Mesenchymal stem cell (in vitro differentiated cells and primary cell): ENCODE data around the gene KIF13A.

Source experiments
- DNase-seq: peaks from one replicate; pipeline ENCODE4 v3.0.0-alpha.2; 2013
- H2AFZ ChIP-seq: one replicate; pipeline ENCODE4 v1.6.1; 2013; ENCODE audit warnings: low read depth, mild to moderate bottlenecking, control low read depth, inconsistent platforms, low read length, moderate library complexity
- H2AK5ac ChIP-seq: 2 replicates; pipeline ENCODE4 v1.6.1; 2013; ENCODE audit warnings: low read length, moderate library complexity, mild to moderate bottlenecking, inconsistent platforms; ENCODE audit not compliant: severe bottlenecking
- H2BK120ac ChIP-seq: one replicate; pipeline ENCODE4 v1.6.1; 2013; ENCODE audit warnings: low read depth, mild to moderate bottlenecking, inconsistent platforms, low read length, moderate library complexity
- H2BK12ac ChIP-seq, 2 experiments: one replicate each; pipeline ENCODE4 v1.6.1; 2013; ENCODE audit warnings: inconsistent platforms in 2 of 2, low read length in 2 of 2, mild to moderate bottlenecking in 2 of 2, moderate library complexity in 2 of 2, control low read depth in 1 of 2
- H2BK15ac ChIP-seq: one replicate; pipeline ENCODE4 v1.6.1; 2013; ENCODE audit warnings: mild to moderate bottlenecking, low read depth, inconsistent platforms; ENCODE audit not compliant: poor library complexity, severe bottlenecking
- H2BK5ac ChIP-seq: 2 replicates; pipeline ENCODE4 v1.6.1; 2013; ENCODE audit warnings: low read depth, mild to moderate bottlenecking, low read length, control low read depth, inconsistent platforms; ENCODE audit not compliant: poor library complexity, severe bottlenecking
- H3K14ac ChIP-seq, 2 experiments: one replicate each; pipeline ENCODE4 v1.6.1; 2013; ENCODE audit warnings: inconsistent platforms in 2 of 2, low read length in 2 of 2, control low read depth in 1 of 2, mild to moderate bottlenecking in 1 of 2, moderate library complexity in 1 of 2
- H3K18ac ChIP-seq, 2 experiments: one replicate each; pipeline ENCODE4 v1.6.1; 2013; ENCODE audit warnings: inconsistent platforms in 2 of 2, low read length in 2 of 2, control low read depth in 1 of 2, low read depth in 1 of 2, mild to moderate bottlenecking in 1 of 2
- H3K23ac ChIP-seq, 2 experiments: one replicate each; pipeline ENCODE4 v1.6.1; 2013; ENCODE audit warnings: inconsistent platforms in 2 of 2, low read length in 2 of 2, mild to moderate bottlenecking in 2 of 2, moderate library complexity in 2 of 2, control low read depth in 1 of 2
- H3K27ac ChIP-seq: 2 replicates; pipeline ENCODE4 v1.5.1; 2013; ENCODE audit warnings: mild to moderate bottlenecking, moderate library complexity, low read length, control low read depth, inconsistent platforms; ENCODE audit not compliant: poor library complexity, severe bottlenecking
- H3K27me3 ChIP-seq, 2 experiments: 2 replicates each; pipeline versions ENCODE4 v1.6.1 to v1.7.0; 2013; ENCODE audit warnings: low read length in 2 of 2, mild to moderate bottlenecking in 2 of 2, moderate library complexity in 2 of 2, control low read depth in 1 of 2, inconsistent platforms in 1 of 2; ENCODE audit not compliant: control insufficient read depth in 1 of 2, insufficient read depth in 1 of 2
- H3K36me3 ChIP-seq, 2 experiments: 2 replicates each; pipeline versions ENCODE4 v1.6.1 to v1.7.0; 2013; ENCODE audit warnings: low read length in 2 of 2, control low read depth in 1 of 2, inconsistent platforms in 1 of 2, low read depth in 1 of 2, mild to moderate bottlenecking in 1 of 2; ENCODE audit not compliant: insufficient read depth in 2 of 2, control insufficient read depth in 1 of 2
- H3K4ac ChIP-seq, 2 experiments: one replicate each; pipeline ENCODE4 v1.6.1; 2013; ENCODE audit warnings: inconsistent platforms in 2 of 2, low read length in 2 of 2, mild to moderate bottlenecking in 2 of 2, moderate library complexity in 2 of 2, control low read depth in 1 of 2, low read depth in 1 of 2
- H3K4me1 ChIP-seq: 2 replicates; pipeline ENCODE4 v1.6.1; 2013; ENCODE audit warnings: low read depth, low read length, control low read depth; ENCODE audit not compliant: control insufficient read depth, insufficient read depth
- H3K4me2 ChIP-seq: 2 replicates; pipeline ENCODE4 v1.6.1; 2013; ENCODE audit warnings: low read length, mild to moderate bottlenecking, inconsistent platforms; ENCODE audit not compliant: poor library complexity, severe bottlenecking
- H3K4me3 ChIP-seq, 2 experiments: 2 replicates each; pipeline versions ENCODE4 v1.5.1 to v1.7.0; 2013; ENCODE audit warnings: low read length in 2 of 2, mild to moderate bottlenecking in 2 of 2, control low read depth in 1 of 2, low read depth in 1 of 2; ENCODE audit not compliant: insufficient read depth in 1 of 2
- H3K79me1 ChIP-seq: replicated peaks from 2 replicates; pipeline ENCODE4 v1.6.1; 2013; ENCODE audit warnings: mild to moderate bottlenecking, control low read depth, low read length, inconsistent platforms; ENCODE audit not compliant: poor library complexity, severe bottlenecking
- H3K9ac ChIP-seq: 2 replicates; pipeline ENCODE4 v1.7.0; 2013; ENCODE audit warnings: mild to moderate bottlenecking, low read length, moderate library complexity
- H3K9me3 ChIP-seq: 2 replicates; pipeline ENCODE4 v1.7.0; 2013; ENCODE audit warnings: mild to moderate bottlenecking, low read length; ENCODE audit not compliant: control insufficient read depth
- H4K8ac ChIP-seq: one replicate; pipeline ENCODE4 v1.6.1; 2013; ENCODE audit warnings: inconsistent platforms, mild to moderate bottlenecking, low read length, moderate library complexity
- H4K91ac ChIP-seq: one replicate; pipeline ENCODE4 v1.6.1; 2013; ENCODE audit warnings: mild to moderate bottlenecking, low read length, inconsistent platforms
- WGBS: methylation state at CpG from one replicate; pipeline ENCODE4 v1.1.7; 2013; ENCODE audit warnings: mixed read lengths; 5-methylcytosine and 5-hydroxymethylcytosine counted together

KIF13A gene

GRCh38 chr6:17886891-17887290 lies 100.5 kb downstream of the KIF13A start:
- Histone ChIP-seq H2BK15ac (no peak overlapping the region), H3K4me1 (no peaks in the 10 kb centered on the region), H3K4me3 (no peak overlapping the region), H2AK5ac (no peak overlapping the region), H3K9me3 (peaks cover 5% of the 10 kb centered on the region), H3K4ac (no peak overlapping the region), H4K91ac (no peak overlapping the region), H3K9ac (no peak overlapping the region), H4K8ac (no peak overlapping the region), H3K18ac (no peak overlapping the region), H3K23ac (no peak overlapping the region), H3K14ac (no peak overlapping the region), H2BK120ac (no peak overlapping the region), H2BK12ac (no peak overlapping the region), H3K27me3 (no peaks in the 10 kb centered on the region), H2AFZ (no peak overlapping the region), H3K79me1 (peaks cover 16% of the 10 kb centered on the region), H3K27ac (no peak overlapping the region), H2BK5ac (no peak overlapping the region), H3K4me2 (no peak overlapping the region), H3K36me3 (peaks cover 0 to 19% of the 10 kb centered on the region in 2 experiments)
- 100% methylated on average over 1 of the region's 1 CpG for WGBS
- DNase-seq, result no peak

- Histone ChIP-seq H3K9me3 (no peaks in the 10 kb centered on the region), H3K14ac (peak overlapping the region in 1 of 2 experiments; percentile 3), H3K4me3 (no peak overlapping the region), H2BK15ac (no peak overlapping the region), H3K23ac (no peak overlapping the region), H3K27me3 (no peaks in the 10 kb centered on the region), H4K91ac (no peak overlapping the region), H2BK12ac (no peak overlapping the region), H2BK5ac (no peak overlapping the region), H3K27ac (no peak overlapping the region), H3K18ac (no peak overlapping the region), H2AK5ac (no peak overlapping the region), H3K79me1 (peaks cover 15% of the 10 kb centered on the region), H3K4me2 (no peak overlapping the region), H4K8ac (no peak overlapping the region), H3K9ac (no peak overlapping the region), H2AFZ (no peak overlapping the region), H3K4ac (no peak overlapping the region), H3K4me1 (no peaks in the 10 kb centered on the region), H2BK120ac (no peak overlapping the region), H3K36me3 (peaks cover 0 to 10% of the 10 kb centered on the region in 2 experiments)
- DNase-seq, result no peak
- 95% methylated on average over 4 of the region's 4 CpGs for WGBS
These were observed 101.4 kb downstream of the KIF13A start for GRCh38 chr6:17885889-17886576.

GRCh38 chr6:17884498-17885478 lies 102.6 kb downstream of the KIF13A start:
- no peak overlapping the region for H2AK5ac ChIP-seq
- peaks cover 0 to 3% of the 10 kb centered on the region in 2 experiments for H3K36me3 ChIP-seq
- 89% methylated on average over 3 of the region's 4 CpGs for WGBS
- H3K4me2 ChIP-seq, result no peak overlapping the region
- H3K23ac ChIP-seq, result no peak overlapping the region
- H3K79me1 ChIP-seq, result peaks cover 20% of the 10 kb centered on the region
- H2BK15ac ChIP-seq, result no peak overlapping the region
- no peak overlapping the region for H2BK12ac ChIP-seq
- H4K91ac ChIP-seq, result no peak overlapping the region
- no peak for DNase-seq
- H2AFZ ChIP-seq, result no peak overlapping the region
- no peak overlapping the region for H3K27ac ChIP-seq
- no peak overlapping the region for H4K8ac ChIP-seq
- H3K14ac ChIP-seq, result no peak overlapping the region
- no peaks in the 10 kb centered on the region for H3K4me1 ChIP-seq
- H3K4ac ChIP-seq, result no peak overlapping the region
- no peaks in the 10 kb centered on the region for H3K9me3 ChIP-seq
- no peak overlapping the region for H2BK120ac ChIP-seq
- H3K18ac ChIP-seq, result peak overlapping the region in 1 of 2 experiments; percentile 29
- no peak overlapping the region for H3K4me3 ChIP-seq
- no peaks in the 10 kb centered on the region for H3K27me3 ChIP-seq
- H2BK5ac ChIP-seq, result no peak overlapping the region
- H3K9ac ChIP-seq, result peak overlapping the region; percentile 2
